Rectal smooth muscle tissue (tissue), 1 donor: ENCODE measurements around the gene NELFA.
"Not testable (repeated sequence)": the region's sequence is repeated elsewhere in the genome, so short reads cannot be mapped to it uniquely, and the experiment has no call there.

ENCODE experiments used
- H3K27ac ChIP-seq: one replicate; pipeline ENCODE4 v1.7.0; 2013; ENCODE audit warnings: low read depth, low read length, inconsistent platforms
- H3K27me3 ChIP-seq: one replicate; pipeline ENCODE4 v1.7.0; 2013; ENCODE audit warnings: low read length; ENCODE audit not compliant: control insufficient read depth, insufficient read depth
- H3K36me3 ChIP-seq: one replicate; pipeline ENCODE4 v1.7.0; 2013; ENCODE audit warnings: low read length; ENCODE audit not compliant: control insufficient read depth, insufficient read depth
- H3K4me1 ChIP-seq: one replicate; pipeline ENCODE4 v1.7.0; 2013; ENCODE audit warnings: low read length; ENCODE audit not compliant: control insufficient read depth, insufficient read depth
- H3K4me3 ChIP-seq: one replicate; pipeline ENCODE4 v1.7.0; 2013; ENCODE audit warnings: low read length
- H3K9ac ChIP-seq: one replicate; pipeline ENCODE4 v1.7.0; 2013; ENCODE audit warnings: low read length

NELFA gene

GRCh38 chr4:2025817-2026216, 17.0 kb upstream of the NELFA start:
- no peak overlapping the region for H3K4me3 ChIP-seq
- H3K27me3 ChIP-seq, result no peaks in the 10 kb centered on the region
- no peak overlapping the region for H3K9ac ChIP-seq
- no peaks in the 10 kb centered on the region for H3K4me1 ChIP-seq
- no peak overlapping the region for H3K27ac ChIP-seq
- no peaks in the 10 kb centered on the region for H3K36me3 ChIP-seq

- Histone ChIP-seq H3K27ac (no peak overlapping the region), H3K36me3 (no peaks in the 10 kb centered on the region), H3K4me3 (no peak overlapping the region), H3K9ac (no peak overlapping the region), H3K27me3 (no peaks in the 10 kb centered on the region), H3K4me1 (no peaks in the 10 kb centered on the region)
Observed at GRCh38 chr4:2024683-2025082, 15.9 kb upstream of the NELFA start.

- not testable (repeated sequence) for H3K27me3 ChIP-seq, H3K27ac ChIP-seq, H3K4me1 ChIP-seq, H3K36me3 ChIP-seq, H3K4me3 ChIP-seq, H3K9ac ChIP-seq
Observed at GRCh38 chr4:2021358-2022018, 12.7 kb upstream of the NELFA start.

- Histone ChIP-seq H3K27me3 (no peaks in the 10 kb centered on the region), H3K4me1 (no peaks in the 10 kb centered on the region), H3K27ac (no peak overlapping the region), H3K36me3 (no peaks in the 10 kb centered on the region), H3K4me3 (no peak overlapping the region), H3K9ac (no peak overlapping the region)
Observed at GRCh38 chr4:2015008-2015407, 6.2 kb upstream of the NELFA start.

- H3K4me3 ChIP-seq, result no peak overlapping the region
- H3K4me1 ChIP-seq, result peaks cover 7% of the 10 kb centered on the region
- H3K9ac ChIP-seq, result no peak overlapping the region
- no peak overlapping the region for H3K27ac ChIP-seq
- H3K36me3 ChIP-seq, result no peaks in the 10 kb centered on the region
- H3K27me3 ChIP-seq, result no peaks in the 10 kb centered on the region
Observed at GRCh38 chr4:2011583-2011982, 2.8 kb upstream of the NELFA start.

GRCh38 chr4:2009651-2010233, 968 bp upstream of the NELFA start:
- Histone ChIP-seq H3K4me1 (peaks cover 7% of the 10 kb centered on the region), H3K27ac (peak overlapping the region; percentile 99), H3K36me3 (no peaks in the 10 kb centered on the region), H3K27me3 (no peaks in the 10 kb centered on the region), H3K4me3 (peak overlapping the region; percentile 86), H3K9ac (peak overlapping the region; percentile 28)

- peak overlapping the region; percentile 82 for H3K9ac ChIP-seq
- H3K4me3 ChIP-seq, result peak overlapping the region; percentile 86
Observed at GRCh38 chr4:2008671-2008920, 178 bp downstream of the NELFA start.

GRCh38 chr4:2007804-2008670, 737 bp downstream of the NELFA start:
- no peaks in the 10 kb centered on the region for H3K36me3 ChIP-seq
- peaks cover 7% of the 10 kb centered on the region for H3K4me1 ChIP-seq
- H3K4me3 ChIP-seq, result peak overlapping the region; percentile 86
- peak overlapping the region; percentile 99 for H3K27ac ChIP-seq
- no peaks in the 10 kb centered on the region for H3K27me3 ChIP-seq
- H3K9ac ChIP-seq, result peak overlapping the region; percentile 21

More at GRCh38 chr4:2008671-2008920, 178 bp downstream of the NELFA start:
- Histone ChIP-seq H3K4me1 (peaks cover 7% of the 10 kb centered on the region), H3K27ac (peak overlapping the region; percentile 99), H3K36me3 (no peaks in the 10 kb centered on the region), H3K27me3 (no peaks in the 10 kb centered on the region)

GRCh38 chr4:2006956-2007653, 1.7 kb downstream of the NELFA start:
- no peaks in the 10 kb centered on the region for H3K36me3 ChIP-seq
- no peak overlapping the region for H3K27ac ChIP-seq
- H3K9ac ChIP-seq, result no peak overlapping the region
- peak overlapping the region; percentile 86 for H3K4me3 ChIP-seq
- H3K27me3 ChIP-seq, result no peaks in the 10 kb centered on the region
- peaks cover 7% of the 10 kb centered on the region for H3K4me1 ChIP-seq

GRCh38 chr4:2006367-2006766, 2.4 kb downstream of the NELFA start:
- no peak overlapping the region for H3K4me3 ChIP-seq
- no peaks in the 10 kb centered on the region for H3K27me3 ChIP-seq
- H3K4me1 ChIP-seq, result peaks cover 7% of the 10 kb centered on the region
- no peak overlapping the region for H3K9ac ChIP-seq
- H3K27ac ChIP-seq, result no peak overlapping the region
- no peaks in the 10 kb centered on the region for H3K36me3 ChIP-seq

GRCh38 chr4:2003361-2003760, 5.4 kb downstream of the NELFA start:
- not testable (repeated sequence) for H3K27me3 ChIP-seq, H3K4me1 ChIP-seq, H3K4me3 ChIP-seq, H3K27ac ChIP-seq, H3K36me3 ChIP-seq, H3K9ac ChIP-seq

GRCh38 chr4:1999308-1999707, 9.5 kb downstream of the NELFA start:
- not testable (repeated sequence) for H3K36me3 ChIP-seq, H3K27ac ChIP-seq, H3K4me3 ChIP-seq, H3K4me1 ChIP-seq, H3K27me3 ChIP-seq, H3K9ac ChIP-seq
